GM12892 (cell line): ENCODE measurements around the gene PLXNB2.

Source experiments
- POLR2A ChIP-seq: IDR thresholded peaks from 2 replicates; pipeline ENCODE4 v1.6.1; 2011; ENCODE audit warnings: low read depth, low read length, control low read depth
- POLR2AphosphoS5 ChIP-seq: IDR thresholded peaks from 2 replicates; pipeline ENCODE4 v1.6.1; 2011; ENCODE audit warnings: low read depth, low read length, control low read depth
- TAF1 ChIP-seq: IDR thresholded peaks from 2 replicates; pipeline ENCODE4 v1.6.1; 2011; ENCODE audit warnings: low read depth, mild to moderate bottlenecking, control low read depth, low read length, borderline replicate concordance

DNA sequence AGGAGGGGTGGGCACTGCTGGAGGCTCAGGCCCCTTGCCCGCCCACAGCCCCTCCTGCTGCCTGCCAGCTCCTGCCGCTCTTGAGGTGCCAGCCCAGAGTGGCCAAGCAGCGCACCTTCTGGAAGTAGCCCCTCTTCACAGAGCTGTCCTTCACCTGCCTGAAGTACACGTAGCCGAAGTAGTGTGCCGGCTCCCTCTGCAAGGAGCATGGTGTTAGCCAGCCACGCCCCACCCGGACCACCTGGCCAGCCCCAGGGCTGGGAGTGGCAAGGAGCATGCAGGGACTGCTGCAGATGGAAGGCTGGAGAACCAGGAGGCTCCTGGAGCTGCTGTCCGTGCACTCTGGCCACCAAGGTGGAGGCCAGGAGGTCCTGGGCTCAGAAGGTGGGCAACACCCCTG is 9.7 kb upstream of the PLXNB2 start:
- no peak for TF ChIP-seq POLR2A
- no peak for TF ChIP-seq POLR2AphosphoS5
- no peak for TF ChIP-seq TAF1
